HL-60 (cell line): ENCODE results near the gene TIPIN.

Experiments
- GABPA ChIP-seq: IDR thresholded peaks from 2 replicates; pipeline ENCODE4 v1.6.1; 2012; ENCODE audit warnings: low read depth
- POLR2AphosphoS5 ChIP-seq: IDR thresholded peaks from 2 replicates; pipeline ENCODE4 v1.6.1; 2012; ENCODE audit warnings: low read depth

GRCh38 chr15:66403323-66403722, 46.8 kb upstream of the TIPIN start:
- TF ChIP-seq POLR2AphosphoS5 (no peak), GABPA (no peak)
